Neural crest cell (in vitro differentiated cells): ENCODE data around the gene SLC6A1. TPM values are rescaled to one million over a fixed set of nuclear protein-coding genes. Genes with fewer than 3 reads are reported as not detected.
A peak's percentile ranks its signal among the peaks of the same experiment; 100 is the strongest.
"Not testable (repeated sequence)": the region's sequence is repeated elsewhere in the genome, so short reads cannot be mapped to it uniquely, and the experiment has no call there.

Experiments used
- DNase-seq: peaks from one replicate; pipeline ENCODE4 v3.0.0; 2021; ENCODE audit warnings: low read depth, mixed read lengths, low spot score
- H3K27ac Mint-ChIP-seq: one replicate; pipeline ENCODE4 v1.8.0; 2021; ENCODE audit warnings: mild to moderate bottlenecking, mixed read lengths; ENCODE audit not compliant: unreplicated experiment
- H3K27me3 Mint-ChIP-seq: 2 replicates; pipeline ENCODE4 v1.8.0; 2021; ENCODE audit warnings: low read depth, mild to moderate bottlenecking, mixed read lengths
- H3K36me3 Mint-ChIP-seq: 2 replicates; pipeline ENCODE4 v1.8.0; 2021; ENCODE audit warnings: low read depth, mild to moderate bottlenecking, mixed read lengths
- H3K4me1 Mint-ChIP-seq: 2 replicates; pipeline ENCODE4 v1.8.0; 2021; ENCODE audit warnings: mixed read lengths
- H3K4me3 Mint-ChIP-seq: one replicate; pipeline ENCODE4 v1.8.0; 2021; ENCODE audit warnings: mild to moderate bottlenecking, mixed read lengths
- H3K9me3 Mint-ChIP-seq: 2 replicates; pipeline ENCODE4 v1.8.0; 2021; ENCODE audit warnings: mixed read lengths
- CTCF ChIP-seq: fragments of 200-600 bp; sonication (generic); conservative IDR thresholded peaks from 2 replicates; pipeline ENCODE4 v1.5.0; 2021; ENCODE audit warnings: antibody characterized with exemption, mild to moderate bottlenecking
- total RNA-seq: library from RNA; stranded (reverse); gene quantifications from 2 replicates; pipeline ENCODE4 v1.2.1, GENCODE V29; 2021

SLC6A1 gene
- total RNA-seq, 1 donor from 2014 or later = 0.42 TPM

DNA sequence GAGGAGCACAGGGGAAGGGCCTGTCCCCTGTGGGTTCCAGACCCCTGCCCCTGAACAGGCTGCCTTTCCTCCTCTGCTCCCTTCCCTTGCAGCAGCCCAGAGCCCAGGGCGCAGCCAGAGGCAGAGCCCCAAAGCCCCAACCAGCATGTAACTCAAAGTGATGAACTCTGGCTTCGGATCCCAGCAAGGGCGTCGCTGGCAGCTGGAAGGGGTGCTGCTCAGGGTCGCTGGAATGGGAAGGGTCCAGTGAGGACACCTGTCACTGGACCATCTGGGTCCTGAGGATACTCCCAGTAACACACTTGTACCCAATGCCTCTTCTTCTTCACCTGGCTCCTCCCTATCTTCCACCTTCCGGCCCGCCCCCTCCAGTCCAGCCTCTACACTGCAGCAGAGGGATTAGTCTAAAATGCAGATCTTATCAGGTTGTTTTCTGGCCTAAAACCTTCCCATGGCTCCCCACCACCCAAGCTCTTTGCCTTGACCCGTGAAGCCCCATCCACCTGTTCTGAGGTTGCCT lies 64.0 kb downstream of the SLC6A1 start:
- Mint-ChIP-seq H3K9me3 (no peaks in the 10 kb centered on the region), H3K27me3 (peaks cover 42% of the 10 kb centered on the region), H3K27ac (no peak overlapping the region), H3K36me3 (no peaks in the 10 kb centered on the region), H3K4me1 (no peaks in the 10 kb centered on the region), H3K4me3 (no peak overlapping the region)
- TF ChIP-seq CTCF = no peak
- DNase-seq = no peak

GRCh38 chr3:11057655-11058054 lies 65.1 kb downstream of the SLC6A1 start:
- no peak overlapping the region for H3K27ac Mint-ChIP-seq
- H3K9me3 Mint-ChIP-seq = peaks cover 3% of the 10 kb centered on the region
- no peak overlapping the region for H3K4me3 Mint-ChIP-seq
- TF ChIP-seq CTCF = no peak
- peaks cover 41% of the 10 kb centered on the region for H3K27me3 Mint-ChIP-seq
- DNase-seq = no peak
- no peaks in the 10 kb centered on the region for H3K36me3 Mint-ChIP-seq
- H3K4me1 Mint-ChIP-seq = no peaks in the 10 kb centered on the region

DNA sequence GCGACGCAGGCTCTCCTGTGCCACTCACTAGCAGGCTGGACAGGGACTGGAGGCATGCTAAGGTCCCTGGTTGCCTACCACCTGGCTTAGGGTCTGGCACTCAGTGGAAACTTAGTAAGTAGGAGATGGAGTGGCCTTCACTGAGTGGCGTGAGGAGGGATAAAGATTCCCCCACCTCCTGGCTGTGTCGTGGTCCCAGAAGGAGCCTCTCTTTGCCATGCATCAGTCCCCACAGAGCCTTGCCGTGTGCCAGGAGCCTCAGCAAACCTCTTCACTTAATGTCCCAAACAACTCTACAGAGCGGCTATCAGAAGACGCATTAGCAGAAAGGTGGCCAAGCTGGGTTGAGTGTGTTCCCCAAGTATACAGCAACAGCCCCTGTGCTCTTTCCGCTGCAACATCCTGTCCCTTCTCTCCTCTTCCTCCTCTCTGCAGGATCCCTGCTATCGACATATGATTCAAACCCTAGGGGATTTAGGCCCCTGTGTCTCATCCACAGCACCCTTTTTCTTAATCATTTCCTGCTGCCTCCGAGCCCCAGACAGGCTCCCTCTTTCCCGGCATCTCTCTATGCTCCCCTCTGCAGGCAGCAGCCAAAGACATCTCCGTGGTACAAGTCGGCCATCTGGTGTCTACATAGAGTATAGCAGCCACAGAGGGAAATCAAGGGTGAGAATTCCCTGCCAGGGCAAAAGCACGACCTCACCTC lies 66.7 kb downstream of the SLC6A1 start:
- H3K4me1 Mint-ChIP-seq = no peaks in the 10 kb centered on the region
- H3K9me3 Mint-ChIP-seq = peaks cover 3% of the 10 kb centered on the region
- H3K27ac Mint-ChIP-seq = no peak overlapping the region
- H3K4me3 Mint-ChIP-seq = no peak overlapping the region
- peaks cover 30% of the 10 kb centered on the region for H3K27me3 Mint-ChIP-seq
- H3K36me3 Mint-ChIP-seq = no peaks in the 10 kb centered on the region
- peak; percentile 62 for DNase-seq
- TF ChIP-seq CTCF = peak; percentile 84

- H3K27ac Mint-ChIP-seq = no peak overlapping the region
- H3K9me3 Mint-ChIP-seq = peaks cover 6% of the 10 kb centered on the region
- no peak for DNase-seq
- H3K4me1 Mint-ChIP-seq = no peaks in the 10 kb centered on the region
- H3K4me3 Mint-ChIP-seq = no peak overlapping the region
- H3K36me3 Mint-ChIP-seq = no peaks in the 10 kb centered on the region
- peak; percentile 18 for TF ChIP-seq CTCF
- H3K27me3 Mint-ChIP-seq = peaks cover 28% of the 10 kb centered on the region
These were observed 67.2 kb downstream of the SLC6A1 start for GRCh38 chr3:11059799-11060115.

GRCh38 chr3:11060500-11061251 lies 68.1 kb downstream of the SLC6A1 start:
- Mint-ChIP-seq H3K36me3 (no peaks in the 10 kb centered on the region), H3K27me3 (peaks cover 30% of the 10 kb centered on the region), H3K27ac (no peak overlapping the region), H3K4me1 (no peaks in the 10 kb centered on the region), H3K4me3 (peak overlapping the region; percentile 72), H3K9me3 (peaks cover 10% of the 10 kb centered on the region)
- TF ChIP-seq CTCF = peak; percentile 94
- peak; percentile 76 for DNase-seq

DNA sequence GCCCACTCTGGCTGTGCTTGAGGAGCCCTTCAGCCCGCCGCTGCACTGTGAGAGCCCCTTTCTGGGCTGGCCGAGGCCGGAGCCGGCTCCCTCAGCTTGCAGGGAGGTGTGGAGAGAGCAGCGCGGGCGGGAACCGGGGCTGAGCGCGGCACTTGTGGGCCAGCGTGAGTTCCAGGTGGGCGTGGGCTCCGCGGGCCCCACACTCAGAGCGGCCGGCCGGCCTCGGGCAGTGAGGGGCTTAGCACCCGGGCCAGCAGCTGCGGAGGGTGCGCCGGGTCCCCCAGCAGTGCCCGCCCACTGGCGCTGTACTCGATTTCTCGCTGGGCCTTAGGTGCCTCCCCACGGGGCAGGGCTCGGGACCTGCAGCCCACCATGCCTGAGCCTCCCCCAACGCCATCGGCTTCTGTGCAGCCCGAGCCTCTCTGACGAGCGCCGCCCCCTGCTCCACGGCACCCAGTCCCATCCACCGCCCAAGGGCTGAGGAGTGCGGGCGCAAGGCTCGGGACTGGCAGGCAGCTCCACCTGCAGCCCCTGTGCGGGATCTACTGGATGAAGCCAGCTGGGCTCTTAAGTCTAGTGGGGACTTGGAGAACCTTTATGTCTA lies 68.8 kb downstream of the SLC6A1 start:
- Mint-ChIP-seq H3K9me3 (peaks cover 11% of the 10 kb centered on the region), H3K27me3 (peaks cover 31% of the 10 kb centered on the region), H3K4me3 (peak overlapping the region; percentile 72)
- not testable (repeated sequence) for H3K27ac Mint-ChIP-seq, H3K4me1 Mint-ChIP-seq, H3K36me3 Mint-ChIP-seq, DNase-seq
